ENCODE measurements around the gene ANG. TPM values are rescaled to one million over a fixed set of nuclear protein-coding genes. Genes with fewer than 3 reads are reported as not detected.
"Not testable (repeated sequence)": the region's sequence is repeated elsewhere in the genome, so short reads cannot be mapped to it uniquely, and the experiment has no call there.

The ANG gene
- total and polyA plus RNA-seq, 9 donors, result 1.9 to 5.0 (median 3.4) TPM

GRCh38 chr14:20697273-20698017, 8.9 kb downstream of the ANG start:
- WGBS (ENCODE audit: insufficient coverage), result 20% methylated on average over 1 of the region's 6 CpGs
- Histone ChIP-seq H3K4me1 (ENCODE audit: control insufficient read depth, insufficient read depth, low read length) (no peaks in the 10 kb centered on the region), H3K9me3 (replicated peaks; ENCODE audit: control insufficient read depth, low read depth, low read length) (no peaks in the 10 kb centered on the region), H3K36me3 (ENCODE audit: control insufficient read depth, insufficient read depth, low read length) (no peaks in the 10 kb centered on the region), H3K27me3 (ENCODE audit: control insufficient read depth, insufficient read depth, low read length) (no peaks in the 10 kb centered on the region), H3K27ac (ENCODE audit: low read length) (no peak overlapping the region), H3K4me3 (ENCODE audit: low read length) (no peak overlapping the region)
- DNase-seq, result peak; percentile 67

- no peaks in the 10 kb centered on the region for H3K27me3 ChIP-seq (ENCODE audit: control insufficient read depth, insufficient read depth, low read length)
- H3K36me3 ChIP-seq (ENCODE audit: control insufficient read depth, insufficient read depth, low read length), result no peaks in the 10 kb centered on the region
- no peaks in the 10 kb centered on the region for H3K4me1 ChIP-seq (ENCODE audit: control insufficient read depth, insufficient read depth, low read length)
- H3K27ac ChIP-seq (ENCODE audit: low read length), result no peak overlapping the region
- no peaks in the 10 kb centered on the region for H3K9me3 ChIP-seq (replicated peaks; ENCODE audit: control insufficient read depth, low read depth, low read length)
- no peak for DNase-seq
- no peak overlapping the region for H3K4me3 ChIP-seq (ENCODE audit: low read length)
Observed at GRCh38 chr14:20698018-20698329, 9.4 kb downstream of the ANG start.

- Histone ChIP-seq H3K4me1 (ENCODE audit: control insufficient read depth, insufficient read depth, low read length) (no peaks in the 10 kb centered on the region), H3K9me3 (replicated peaks; ENCODE audit: control insufficient read depth, low read depth, low read length) (no peaks in the 10 kb centered on the region), H3K27ac (ENCODE audit: low read length) (no peak overlapping the region), H3K4me3 (ENCODE audit: low read length) (no peak overlapping the region), H3K36me3 (ENCODE audit: control insufficient read depth, insufficient read depth, low read length) (no peaks in the 10 kb centered on the region), H3K27me3 (ENCODE audit: control insufficient read depth, insufficient read depth, low read length) (no peaks in the 10 kb centered on the region)
- no CpG with 5 or more reads among the region's 5 CpGs for WGBS (ENCODE audit: insufficient coverage)
- no peak for DNase-seq
Observed at GRCh38 chr14:20698934-20699333, 10.4 kb downstream of the ANG start.

GRCh38 chr14:20699931-20700330, 11.4 kb downstream of the ANG start:
- Histone ChIP-seq H3K27ac (ENCODE audit: low read length) (no peak overlapping the region), H3K4me3 (ENCODE audit: low read length) (no peak overlapping the region), H3K36me3 (ENCODE audit: control insufficient read depth, insufficient read depth, low read length) (no peaks in the 10 kb centered on the region), H3K27me3 (ENCODE audit: control insufficient read depth, insufficient read depth, low read length) (no peaks in the 10 kb centered on the region), H3K4me1 (ENCODE audit: control insufficient read depth, insufficient read depth, low read length) (no peaks in the 10 kb centered on the region), H3K9me3 (replicated peaks; ENCODE audit: control insufficient read depth, low read depth, low read length) (no peaks in the 10 kb centered on the region)
- no peak for DNase-seq

- H3K27me3 ChIP-seq (ENCODE audit: control insufficient read depth, insufficient read depth, low read length); H3K36me3 ChIP-seq (ENCODE audit: control insufficient read depth, insufficient read depth, low read length); DNase-seq; H3K27ac ChIP-seq (ENCODE audit: low read length); H3K4me1 ChIP-seq (ENCODE audit: control insufficient read depth, insufficient read depth, low read length); H3K9me3 ChIP-seq (replicated peaks; ENCODE audit: control insufficient read depth, low read depth, low read length); H3K4me3 ChIP-seq (ENCODE audit: low read length): not testable (repeated sequence)
- WGBS (ENCODE audit: insufficient coverage), result 99% methylated on average over 7 of the region's 7 CpGs
Observed at GRCh38 chr14:20700965-20701364, 12.4 kb downstream of the ANG start.

GRCh38 chr14:20706657-20707355, 18.2 kb downstream of the ANG start:
- WGBS (ENCODE audit: insufficient coverage), result no CpG with 5 or more reads among the region's 4 CpGs
- H3K27ac ChIP-seq (ENCODE audit: low read length), result no peak overlapping the region

GRCh38 chr14:20707622-20708021, 19.1 kb downstream of the ANG start:
- no peaks in the 10 kb centered on the region for H3K4me1 ChIP-seq (ENCODE audit: control insufficient read depth, insufficient read depth, low read length)
- no peaks in the 10 kb centered on the region for H3K27me3 ChIP-seq (ENCODE audit: control insufficient read depth, insufficient read depth, low read length)
- H3K4me3 ChIP-seq (ENCODE audit: low read length), result no peak overlapping the region
- no peak for DNase-seq
- H3K9me3 ChIP-seq (replicated peaks; ENCODE audit: control insufficient read depth, low read depth, low read length), result no peaks in the 10 kb centered on the region
- H3K36me3 ChIP-seq (ENCODE audit: control insufficient read depth, insufficient read depth, low read length), result no peaks in the 10 kb centered on the region
- no peak overlapping the region for H3K27ac ChIP-seq (ENCODE audit: low read length)
- WGBS (ENCODE audit: insufficient coverage), result 71% methylated on average over 1 of the region's 2 CpGs

More at GRCh38 chr14:20706657-20707355, 18.2 kb downstream of the ANG start:
- no peaks in the 10 kb centered on the region for H3K9me3 ChIP-seq (replicated peaks; ENCODE audit: control insufficient read depth, low read depth, low read length)
- no peak overlapping the region for H3K4me3 ChIP-seq (ENCODE audit: low read length)
- H3K36me3 ChIP-seq (ENCODE audit: control insufficient read depth, insufficient read depth, low read length), result no peaks in the 10 kb centered on the region
- no peak for DNase-seq
- H3K4me1 ChIP-seq (ENCODE audit: control insufficient read depth, insufficient read depth, low read length), result no peaks in the 10 kb centered on the region
- H3K27me3 ChIP-seq (ENCODE audit: control insufficient read depth, insufficient read depth, low read length), result no peaks in the 10 kb centered on the region

GRCh38 chr14:20711261-20711660, 22.7 kb downstream of the ANG start:
- DNase-seq, result no peak
- 33% methylated on average over 2 of the region's 4 CpGs for WGBS (ENCODE audit: insufficient coverage)
- H3K9me3 ChIP-seq (replicated peaks; ENCODE audit: control insufficient read depth, low read depth, low read length), result no peaks in the 10 kb centered on the region
- H3K4me3 ChIP-seq (ENCODE audit: low read length), result no peak overlapping the region
- H3K4me1 ChIP-seq (ENCODE audit: control insufficient read depth, insufficient read depth, low read length), result peaks cover 3% of the 10 kb centered on the region
- no peaks in the 10 kb centered on the region for H3K27me3 ChIP-seq (ENCODE audit: control insufficient read depth, insufficient read depth, low read length)
- no peak overlapping the region for H3K27ac ChIP-seq (ENCODE audit: low read length)
- no peaks in the 10 kb centered on the region for H3K36me3 ChIP-seq (ENCODE audit: control insufficient read depth, insufficient read depth, low read length)

- Histone ChIP-seq H3K27me3 (ENCODE audit: control insufficient read depth, insufficient read depth, low read length) (no peaks in the 10 kb centered on the region), H3K36me3 (ENCODE audit: control insufficient read depth, insufficient read depth, low read length) (no peaks in the 10 kb centered on the region), H3K9me3 (replicated peaks; ENCODE audit: control insufficient read depth, low read depth, low read length) (no peaks in the 10 kb centered on the region), H3K4me3 (ENCODE audit: low read length) (no peak overlapping the region), H3K4me1 (ENCODE audit: control insufficient read depth, insufficient read depth, low read length) (peaks cover 3% of the 10 kb centered on the region), H3K27ac (ENCODE audit: low read length) (no peak overlapping the region)
- WGBS (ENCODE audit: insufficient coverage), result 67% methylated on average over 1 of the region's 4 CpGs
- DNase-seq, result no peak
Observed at GRCh38 chr14:20711685-20712084, 23.1 kb downstream of the ANG start.

GRCh38 chr14:20712904-20713303, 24.3 kb downstream of the ANG start:
- Histone ChIP-seq H3K27ac (ENCODE audit: low read length) (no peak overlapping the region), H3K36me3 (ENCODE audit: control insufficient read depth, insufficient read depth, low read length) (no peaks in the 10 kb centered on the region), H3K9me3 (replicated peaks; ENCODE audit: control insufficient read depth, low read depth, low read length) (no peaks in the 10 kb centered on the region), H3K27me3 (ENCODE audit: control insufficient read depth, insufficient read depth, low read length) (no peaks in the 10 kb centered on the region), H3K4me3 (ENCODE audit: low read length) (no peak overlapping the region), H3K4me1 (ENCODE audit: control insufficient read depth, insufficient read depth, low read length) (peaks cover 3% of the 10 kb centered on the region)
- no CpG with 5 or more reads among the region's 2 CpGs for WGBS (ENCODE audit: insufficient coverage)
- DNase-seq, result peak; percentile 19

All from muscle of leg (tissue), 11 donors.